ENCODE measurements around the gene NUDT22. TPM values are rescaled to one million over a fixed set of nuclear protein-coding genes. Genes with fewer than 3 reads are reported as not detected.

Gene NUDT22
- total and polyA plus RNA-seq, 10 donors: 61.8 to 109 (median 78.7) TPM

DNA sequence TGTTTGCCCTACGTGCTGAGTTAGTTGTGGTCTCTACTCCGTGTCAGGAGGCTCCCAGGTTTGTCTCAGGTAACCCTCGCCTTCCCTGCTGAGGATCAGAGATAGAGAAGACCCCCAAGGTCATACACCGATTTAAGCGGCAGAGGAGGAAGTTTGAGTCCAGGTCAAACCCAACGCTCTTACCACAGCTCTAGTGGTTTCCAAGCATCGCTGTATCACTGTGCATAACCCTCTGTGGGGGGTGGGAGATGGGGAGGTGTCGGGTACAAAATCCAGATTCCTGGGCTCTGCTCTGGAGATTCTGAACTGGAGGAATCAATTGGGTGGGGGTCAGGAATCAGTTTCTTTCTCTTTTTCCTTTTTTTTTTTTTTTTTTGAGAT is 4.9 kb downstream of the NUDT22 start:
- no peak for DNase-seq
- 2 to 6% (median 3%) methylated on average over 7 to 8 of the region's 8 CpGs for WGBS, 5 donors
- intact Hi-C loops (cut with DNase I; ENCODE audit: low total_unique reads): no loop called here
- Histone ChIP-seq H3K27ac (peak overlapping the region; percentile 78 to 98 (median 96)), H3K36me3 (peaks cover 0 to 9% (median 0%) of the 10 kb centered on the region in 6 donors), H3K9me3 (no peaks in the 10 kb centered on the region), H3K27me3 (replicated peaks in 1 of 7) (no peaks in the 10 kb centered on the region), H3K4me3 (peak overlapping the region; percentile 45 to 87 (median 67)), H3K4me1 (peaks cover 53 to 93% (median 80%) of the 10 kb centered on the region in 6 donors)
- TF ChIP-seq POLR2A (IDR thresholded peaks at IDR 0.05) (no peak), POLR2AphosphoS5 (IDR thresholded peaks at IDR 0.05) (no peak)
- TF ChIP-seq, protein P1, sequence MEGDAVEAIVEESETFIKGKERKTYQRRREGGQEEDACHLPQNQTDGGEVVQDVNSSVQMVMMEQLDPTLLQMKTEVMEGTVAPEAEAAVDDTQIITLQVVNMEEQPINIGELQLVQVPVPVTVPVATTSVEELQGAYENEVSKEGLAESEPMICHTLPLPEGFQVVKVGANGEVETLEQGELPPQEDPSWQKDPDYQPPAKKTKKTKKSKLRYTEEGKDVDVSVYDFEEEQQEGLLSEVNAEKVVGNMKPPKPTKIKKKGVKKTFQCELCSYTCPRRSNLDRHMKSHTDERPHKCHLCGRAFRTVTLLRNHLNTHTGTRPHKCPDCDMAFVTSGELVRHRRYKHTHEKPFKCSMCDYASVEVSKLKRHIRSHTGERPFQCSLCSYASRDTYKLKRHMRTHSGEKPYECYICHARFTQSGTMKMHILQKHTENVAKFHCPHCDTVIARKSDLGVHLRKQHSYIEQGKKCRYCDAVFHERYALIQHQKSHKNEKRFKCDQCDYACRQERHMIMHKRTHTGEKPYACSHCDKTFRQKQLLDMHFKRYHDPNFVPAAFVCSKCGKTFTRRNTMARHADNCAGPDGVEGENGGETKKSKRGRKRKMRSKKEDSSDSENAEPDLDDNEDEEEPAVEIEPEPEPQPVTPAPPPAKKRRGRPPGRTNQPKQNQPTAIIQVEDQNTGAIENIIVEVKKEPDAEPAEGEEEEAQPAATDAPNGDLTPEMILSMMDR (IDR thresholded peaks at IDR 0.05 in 8 of 11, conservative IDR thresholded peaks at IDR 0.05 in 3 of 11): no peak

DNA sequence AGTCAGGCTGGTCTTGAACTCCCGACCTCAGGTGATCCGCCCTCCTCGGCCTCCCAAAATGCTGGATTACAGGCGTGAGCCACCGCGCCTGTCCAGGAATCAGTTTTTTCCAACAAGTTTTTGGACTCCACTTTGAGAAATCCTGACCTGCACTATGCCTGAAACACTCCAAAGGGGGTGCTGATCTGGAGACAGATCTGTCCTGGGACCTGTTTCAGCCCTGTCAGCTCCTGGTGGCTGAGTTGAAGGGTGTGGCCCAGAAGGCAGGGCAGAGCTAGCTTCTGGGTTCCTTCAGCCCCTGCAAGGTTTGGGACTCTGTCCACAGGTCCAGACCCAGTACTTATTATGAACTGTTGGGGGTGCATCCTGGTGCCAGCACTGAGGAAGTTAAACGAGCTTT is 5.5 kb downstream of the NUDT22 start:
- peak overlapping the region in 6 of 8 donors; percentile 15 to 98 (median 95) for H3K27ac ChIP-seq
- H3K4me3 ChIP-seq: peak overlapping the region in 3 of 8 donors; percentile 65 to 87 (median 75)
- H3K4me1 ChIP-seq: peaks cover 53 to 94% (median 82%) of the 10 kb centered on the region in 6 donors

DNA sequence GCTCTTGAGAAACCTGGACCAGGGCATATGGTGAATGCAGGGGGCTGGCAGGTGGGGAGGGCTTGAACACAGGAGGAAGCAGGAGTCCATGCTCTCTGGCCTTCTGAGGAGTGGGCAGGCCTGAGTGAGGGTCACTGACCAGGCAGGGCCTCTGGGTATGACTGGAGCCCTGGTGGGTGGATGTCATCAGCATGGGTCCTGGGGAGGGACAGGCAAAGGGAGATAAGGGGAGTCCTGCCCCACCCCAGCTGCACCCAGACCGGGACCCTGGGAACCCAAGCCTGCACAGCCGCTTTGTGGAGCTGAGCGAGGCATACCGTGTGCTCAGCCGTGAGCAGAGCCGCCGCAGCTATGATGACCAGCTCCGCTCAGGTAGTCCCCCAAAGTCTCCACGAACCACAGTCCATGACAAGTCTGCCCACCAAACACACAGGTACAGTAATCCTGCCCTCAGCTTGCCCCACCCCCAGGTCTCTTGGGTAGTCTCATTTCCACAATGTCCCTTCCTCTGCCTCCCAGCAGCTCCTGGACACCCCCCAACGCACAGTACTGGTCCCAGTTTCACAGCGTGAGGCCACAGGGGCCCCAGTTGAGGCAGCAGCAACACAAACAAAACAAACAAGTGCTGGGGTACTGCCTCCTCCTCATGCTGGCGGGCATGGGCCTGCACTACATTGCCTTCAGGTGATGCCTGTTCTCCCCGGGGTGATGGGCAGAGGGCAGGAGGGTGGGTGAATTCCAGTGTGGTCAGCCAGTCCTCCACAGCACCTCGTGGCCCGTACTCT is 6.3 kb downstream of the NUDT22 start:
- Histone ChIP-seq H3K36me3 (peaks cover 0 to 18% (median 2%) of the 10 kb centered on the region in 6 donors), H3K4me3 (no peak overlapping the region), H3K9me3 (no peaks in the 10 kb centered on the region), H3K4me1 (peaks cover 46 to 91% (median 76%) of the 10 kb centered on the region in 6 donors), H3K27ac (peak overlapping the region in 3 of 8 donors; percentile 38 to 97 (median 97)), H3K27me3 (replicated peaks in 1 of 7) (no peaks in the 10 kb centered on the region)
- whole genome bisulfite sequencing, 5 donors: 87 to 94% (median 92%) methylated on average over 8 to 15 of the region's 15 CpGs
- intact Hi-C loops (cut with DNase I; ENCODE audit: low total_unique reads): no loop called here
- TF ChIP-seq, protein P1 (IDR thresholded peaks at IDR 0.05 in 8 of 11, conservative IDR thresholded peaks at IDR 0.05 in 3 of 11): no peak
- TF ChIP-seq POLR2AphosphoS5 (IDR thresholded peaks at IDR 0.05) (no peak), POLR2A (IDR thresholded peaks at IDR 0.05) (no peak)
- DNase-seq: peak; percentile 74

More for the DNA sequence above, 5.5 kb downstream of the NUDT22 start:
- H3K36me3 ChIP-seq: peaks cover 0 to 14% (median 0%) of the 10 kb centered on the region in 6 donors
- H3K27me3 ChIP-seq (replicated peaks in 1 of 7): no peaks in the 10 kb centered on the region
- no peak for DNase-seq
- no peak for TF ChIP-seq POLR2A (IDR thresholded peaks at IDR 0.05)
- no peak for TF ChIP-seq POLR2AphosphoS5 (IDR thresholded peaks at IDR 0.05)
- TF ChIP-seq, protein P1 (IDR thresholded peaks at IDR 0.05 in 8 of 11, conservative IDR thresholded peaks at IDR 0.05 in 3 of 11): no peak
- intact Hi-C loops (cut with DNase I; ENCODE audit: low total_unique reads): no loop called here
- WGBS, 5 donors: 79 to 92% (median 87%) methylated on average over 6 to 7 of the region's 7 CpGs
- no peaks in the 10 kb centered on the region for H3K9me3 ChIP-seq

DNA sequence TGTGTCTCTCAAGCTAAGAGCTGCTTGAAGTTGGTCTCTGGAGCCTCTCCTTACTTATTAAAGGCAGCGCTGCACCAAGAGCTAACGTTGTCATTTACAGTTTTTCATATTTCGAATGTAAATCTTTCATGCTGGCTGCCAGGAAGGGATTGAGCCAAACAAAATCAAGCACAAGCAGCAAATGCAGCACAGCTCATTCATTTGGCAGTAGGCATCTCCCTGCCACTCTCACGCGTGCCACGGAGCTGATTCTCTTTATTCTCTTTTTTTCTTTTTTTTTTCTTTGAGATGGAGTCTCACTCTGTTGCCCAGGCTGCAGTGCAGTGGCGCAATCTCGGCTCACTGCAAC is 6.9 kb downstream of the NUDT22 start:
- TF ChIP-seq POLR2AphosphoS5 (IDR thresholded peaks at IDR 0.05): no peak
- TF ChIP-seq, protein P1 (IDR thresholded peaks at IDR 0.05 in 8 of 11, conservative IDR thresholded peaks at IDR 0.05 in 3 of 11): no peak
- TF ChIP-seq POLR2A (IDR thresholded peaks at IDR 0.05): no peak
- Histone ChIP-seq H3K36me3 (peaks cover 0 to 23% (median 7%) of the 10 kb centered on the region in 6 donors), H3K4me3 (no peak overlapping the region), H3K27me3 (replicated peaks in 1 of 7) (no peaks in the 10 kb centered on the region), H3K4me1 (peaks cover 40 to 91% (median 74%) of the 10 kb centered on the region in 6 donors), H3K9me3 (no peaks in the 10 kb centered on the region), H3K27ac (peak overlapping the region in 1 of 8 donors; percentile 97)
- intact Hi-C loops (cut with DNase I; ENCODE audit: low total_unique reads): no loop called here
- 89 to 96% (median 93%) methylated on average over 8 of the region's 8 CpGs for WGBS, 5 donors
- DNase-seq: no peak

Data from spleen (tissue), 11 donors.